Measurements from ENCODE around the gene HCFC1.

Gene HCFC1

GRCh38 chrX:153953342-153953830, 18.2 kb downstream of the HCFC1 start:
- H3K9me3 ChIP-seq = no peaks in the 10 kb centered on the region
- peaks cover 0 to 15% (median 10%) of the 10 kb centered on the region in 4 donors for H3K4me1 ChIP-seq
- TF ChIP-seq CTCF (IDR thresholded peaks at IDR 0.05) = peak; percentile 94 to 95
- intact Hi-C loops (cut with DNase I; ENCODE audit: low total_unique reads) = loop anchor here (5.0 to 10.0 kb wide), 2 partner anchors 186 to 999 kb away; no protein-coding TSS in a partner anchor
- H3K36me3 ChIP-seq = peaks cover 16 to 94% (median 87%) of the 10 kb centered on the region in 3 donors
- peak overlapping the region; percentile 85 to 88 for H3K27ac ChIP-seq
- DNase-seq = peak; percentile 56 to 83
- peak overlapping the region; percentile 12 to 39 for H3K4me3 ChIP-seq
- H3K27me3 ChIP-seq = no peaks in the 10 kb centered on the region

GRCh38 chrX:153952373-153953026, 19.1 kb downstream of the HCFC1 start:
- no peak overlapping the region for H3K4me3 ChIP-seq
- H3K9me3 ChIP-seq = no peaks in the 10 kb centered on the region
- H3K27ac ChIP-seq = peak overlapping the region; percentile 85 to 88
- peaks cover 16 to 86% (median 82%) of the 10 kb centered on the region in 3 donors for H3K36me3 ChIP-seq
- peaks cover 0 to 15% (median 10%) of the 10 kb centered on the region in 4 donors for H3K4me1 ChIP-seq
- H3K27me3 ChIP-seq = no peaks in the 10 kb centered on the region
- no peak for DNase-seq
- TF ChIP-seq CTCF (IDR thresholded peaks at IDR 0.05) = no peak
- intact Hi-C loops (cut with DNase I; ENCODE audit: low total_unique reads) = loop anchor here (5.0 to 10.0 kb wide), 2 partner anchors 185 to 998 kb away; no protein-coding TSS in a partner anchor

- Histone ChIP-seq H3K27ac (peak overlapping the region; percentile 85 to 88), H3K4me3 (no peak overlapping the region), H3K9me3 (no peaks in the 10 kb centered on the region), H3K4me1 (peaks cover 0 to 17% (median 11%) of the 10 kb centered on the region in 4 donors), H3K36me3 (peaks cover 16 to 79% (median 75%) of the 10 kb centered on the region in 3 donors), H3K27me3 (no peaks in the 10 kb centered on the region)
- TF ChIP-seq CTCF (IDR thresholded peaks at IDR 0.05) = no peak
- intact Hi-C loops (cut with DNase I; ENCODE audit: low total_unique reads) = loop anchor here (5.0 to 10.0 kb wide), 2 partner anchors 185 to 997 kb away; no protein-coding TSS in a partner anchor
- DNase-seq = no peak
Measured at GRCh38 chrX:153951683-153952372, 19.8 kb downstream of the HCFC1 start.

- Histone ChIP-seq H3K9me3 (no peaks in the 10 kb centered on the region), H3K27me3 (no peaks in the 10 kb centered on the region), H3K4me3 (no peak overlapping the region), H3K4me1 (peaks cover 0 to 17% (median 11%) of the 10 kb centered on the region in 4 donors), H3K27ac (no peak overlapping the region), H3K36me3 (peaks cover 16 to 62% (median 60%) of the 10 kb centered on the region in 3 donors)
- TF ChIP-seq CTCF (IDR thresholded peaks at IDR 0.05) = no peak
- intact Hi-C loops (cut with DNase I; ENCODE audit: low total_unique reads) = loop anchor here (5.0 to 10.0 kb wide), 2 partner anchors 183 to 995 kb away; no protein-coding TSS in a partner anchor
- DNase-seq = no peak
Measured at GRCh38 chrX:153950127-153950526, 21.5 kb downstream of the HCFC1 start.

- Histone ChIP-seq H3K9me3 (no peaks in the 10 kb centered on the region), H3K4me1 (peaks cover 0 to 17% (median 11%) of the 10 kb centered on the region in 4 donors), H3K4me3 (no peak overlapping the region), H3K36me3 (peaks cover 16 to 52% (median 50%) of the 10 kb centered on the region in 3 donors), H3K27me3 (no peaks in the 10 kb centered on the region), H3K27ac (no peak overlapping the region)
- DNase-seq = no peak
- TF ChIP-seq CTCF (IDR thresholded peaks at IDR 0.05) = no peak
- intact Hi-C loops (cut with DNase I; ENCODE audit: low total_unique reads) = no loop called here
Measured at GRCh38 chrX:153948847-153949805, 22.5 kb downstream of the HCFC1 start.

Data from tibial artery (tissue), 4 donors.